Transverse colon (tissue), 4 donors: Measurements from ENCODE around the gene PLEKHM2. TPM values are rescaled to one million over a fixed set of nuclear protein-coding genes. Genes with fewer than 3 reads are reported as not detected.

Experiments used
- DNase-seq: peaks from one replicate; pipeline ENCODE4 v3.0.0-alpha.2; 2019
- H3K27ac ChIP-seq, 4 donors: fragments of 200-600 bp; sonication (generic); 2 replicates each; pipeline ENCODE4 v1.5.1; 2016 to 2018; ENCODE audit warnings: inconsistent platforms in 4 of 4
- H3K27me3 ChIP-seq: fragments of 200-600 bp; sonication (generic); 2 replicates; pipeline ENCODE4 v1.5.1; 2017; ENCODE audit warnings: inconsistent platforms
- H3K36me3 ChIP-seq, 4 donors: fragments of 200-600 bp; sonication (generic); 2 replicates each; pipeline ENCODE4 v1.5.1; 2017 to 2019; ENCODE audit warnings: inconsistent platforms in 4 of 4
- H3K4me1 ChIP-seq, 4 donors: fragments of 200-600 bp; sonication (generic); 2 replicates each; pipeline ENCODE4 v1.5.1; 2017 to 2020; ENCODE audit warnings: inconsistent platforms in 4 of 4
- H3K4me3 ChIP-seq, 4 donors: fragments of 200-600 bp; sonication (generic); 1 replicate in 1 of 4; 2 replicates in 3 of 4; pipeline versions ENCODE4 v1.5.1 to v1.6.1; 2017 to 2019; ENCODE audit warnings: inconsistent platforms in 4 of 4
- H3K9me3 ChIP-seq, 2 donors: fragments of 200-600 bp; sonication (generic); 2 replicates each; pipeline ENCODE4 v1.5.1; 2017 to 2019; ENCODE audit warnings: inconsistent platforms in 2 of 2
- CTCF ChIP-seq, 5 experiments: fragments of 200-600 bp in 3 of 5; fragments of 450-650 bp in 2 of 5; sonication (generic) in 3 of 5; IDR thresholded peaks; 1 replicate in 2 of 5; 2 replicates in 3 of 5; pipeline ENCODE4 v1.5.1; 2016 to 2017; ENCODE audit warnings: antibody characterized with exemption in 5 of 5, inconsistent platforms in 3 of 5, mild to moderate bottlenecking in 2 of 5, moderate library complexity in 1 of 5
- EP300 ChIP-seq: sonication (generic); formaldehyde crosslinking; IDR thresholded peaks from one replicate; pipeline ENCODE4 v1.6.1; 2017; ENCODE audit warnings: antibody characterized with exemption, low read depth
- POLR2A ChIP-seq: fragments of 450-650 bp; IDR thresholded peaks from one replicate; pipeline ENCODE4 v1.6.1; 2016; ENCODE audit warnings: antibody characterized with exemption, mild to moderate bottlenecking, moderate library complexity
- POLR2AphosphoS5 ChIP-seq, 3 donors: sonication (generic); formaldehyde crosslinking; IDR thresholded peaks; one replicate each; pipeline ENCODE4 v1.6.1; 2016; ENCODE audit warnings: antibody characterized with exemption in 3 of 3
- WGBS, 2 donors: methylation state at CpG; one replicate each; pipeline ENCODE4 v1.1.5; 2018; ENCODE audit warnings: low coverage in 1 of 2; 5-methylcytosine and 5-hydroxymethylcytosine counted together
- in situ Hi-C, 4 donors: fragments of 200-750 bp; cut with MboI; loops; one replicate each; pipeline versions ENCODE4 v1.15.0 to v1.15.1; 2017; ENCODE audit warnings: low sequenced_read_pairs in 3 of 4, low pct_ligation_motif_present in 1 of 4, low pct_unique_long_range_greater_than_20kb in 1 of 4
- intact Hi-C: fragments of 100-400 bp; cut with DNase I; formaldehyde crosslinking; loops from one replicate; pipeline ENCODE4 v1.15.1; 2023; ENCODE audit warnings: low total_unique reads
- total RNA-seq, 4 donors: library from RNA; depleted of rRNA; stranded (reverse); fragments of >200 nt; gene quantifications; one replicate each; pipeline ENCODE4 v1.1.0, GENCODE V29; 2016

The PLEKHM2 gene
- total RNA-seq, 4 donors from 2014 or later = 27.7 to 40.3 (median 33.0) TPM

- Histone ChIP-seq H3K27ac (no peak overlapping the region), H3K4me3 (no peak overlapping the region), H3K27me3 (no peaks in the 10 kb centered on the region), H3K36me3 (peaks cover 0 to 38% (median 17%) of the 10 kb centered on the region in 4 donors), H3K9me3 (no peaks in the 10 kb centered on the region), H3K4me1 (peaks cover 11 to 35% (median 32%) of the 10 kb centered on the region in 4 donors)
- TF ChIP-seq POLR2A (no peak), EP300 (no peak), CTCF (IDR thresholded peaks at IDR 0.05) (no peak), POLR2AphosphoS5 (IDR thresholded peaks at IDR 0.05) (no peak)
- intact Hi-C loops = no loop called here
- in situ Hi-C loops = no loop called here
- 84 to 96% methylated on average over 5 to 11 of the region's 11 CpGs for whole genome bisulfite sequencing, 2 donors
- DNase-seq = no peak
These were observed 49.2 kb downstream of the PLEKHM2 start for GRCh38 chr1:15733218-15733725.

GRCh38 chr1:15733726-15734226, 49.7 kb downstream of the PLEKHM2 start:
- WGBS, 2 donors = 96% methylated on average over 18 of the region's 27 CpGs; no CpG with 5 or more reads in 1 of the 2 donors
- H3K27ac ChIP-seq = no peak overlapping the region
- H3K9me3 ChIP-seq = no peaks in the 10 kb centered on the region
- intact Hi-C loops = no loop called here
- H3K36me3 ChIP-seq = peaks cover 0 to 33% (median 15%) of the 10 kb centered on the region in 4 donors
- DNase-seq = no peak
- TF ChIP-seq EP300 (no peak), POLR2AphosphoS5 (IDR thresholded peaks at IDR 0.05) (no peak), POLR2A (no peak), CTCF (IDR thresholded peaks at IDR 0.05) (no peak)
- no peak overlapping the region for H3K4me3 ChIP-seq
- in situ Hi-C loops = no loop called here
- peaks cover 11 to 37% (median 32%) of the 10 kb centered on the region in 4 donors for H3K4me1 ChIP-seq
- no peaks in the 10 kb centered on the region for H3K27me3 ChIP-seq

GRCh38 chr1:15734296-15734695, 50.2 kb downstream of the PLEKHM2 start:
- peaks cover 0 to 31% (median 14%) of the 10 kb centered on the region in 4 donors for H3K36me3 ChIP-seq
- in situ Hi-C loops (no loop called here), intact Hi-C loops (no loop called here)

GRCh38 chr1:15734901-15735300, 50.8 kb downstream of the PLEKHM2 start:
- intact Hi-C loops = no loop called here
- WGBS, 2 donors = 80% methylated on average over 17 of the region's 17 CpGs; no CpG with 5 or more reads in 1 of the 2 donors
- peaks cover 0 to 31% (median 12%) of the 10 kb centered on the region in 4 donors for H3K36me3 ChIP-seq

More at GRCh38 chr1:15734296-15734695, 50.2 kb downstream of the PLEKHM2 start:
- H3K27ac ChIP-seq = no peak overlapping the region
- 81% methylated on average over 13 of the region's 13 CpGs; no CpG with 5 or more reads in 1 of the 2 donors for WGBS, 2 donors
- no peaks in the 10 kb centered on the region for H3K27me3 ChIP-seq
- H3K9me3 ChIP-seq = no peaks in the 10 kb centered on the region
- TF ChIP-seq POLR2AphosphoS5 (IDR thresholded peaks at IDR 0.05) = no peak
- TF ChIP-seq EP300 = no peak
- no peak for TF ChIP-seq CTCF (IDR thresholded peaks at IDR 0.05)
- no peak for TF ChIP-seq POLR2A
- peaks cover 11 to 37% (median 32%) of the 10 kb centered on the region in 4 donors for H3K4me1 ChIP-seq
- no peak for DNase-seq
- H3K4me3 ChIP-seq = no peak overlapping the region

More at GRCh38 chr1:15734901-15735300, 50.8 kb downstream of the PLEKHM2 start:
- Histone ChIP-seq H3K4me1 (peaks cover 11 to 37% (median 32%) of the 10 kb centered on the region in 4 donors), H3K4me3 (no peak overlapping the region), H3K27me3 (no peaks in the 10 kb centered on the region), H3K27ac (peak overlapping the region; percentile 86 to 96 (median 92)), H3K9me3 (no peaks in the 10 kb centered on the region)
- DNase-seq = no peak
- TF ChIP-seq EP300 = no peak
- no peak for TF ChIP-seq POLR2AphosphoS5 (IDR thresholded peaks at IDR 0.05)
- no peak for TF ChIP-seq CTCF (IDR thresholded peaks at IDR 0.05)
- no peak for TF ChIP-seq POLR2A
- in situ Hi-C loops = no loop called here
